GM13977 (cell line): ENCODE measurements around the gene ACOT7.

Experiments
- DNase-seq: peaks from one replicate; pipeline ENCODE4 v3.0.0; 2012; ENCODE audit warnings: low spot score
- in situ Hi-C: fragments of 300-500 bp; cut with MboI; formaldehyde crosslinking; loops from one replicate; pipeline ENCODE4 v1.12.0; 2022; ENCODE audit warnings: low sequenced_read_pairs, low pct_unique_long_range_greater_than_20kb, mixed read lengths, inconsistent platforms; ENCODE audit not compliant: unreplicated experiment
- TF ChIP-seq, protein P1 (sequence below): IDR thresholded peaks from 2 replicates; pipeline ENCODE4 v1.5.1; 2012; ENCODE audit warnings: mild to moderate bottlenecking, control low read depth; ENCODE audit not compliant: insufficient read depth; ENCODE audit errors: extremely low read depth, missing control alignments

The ACOT7 gene

DNA sequence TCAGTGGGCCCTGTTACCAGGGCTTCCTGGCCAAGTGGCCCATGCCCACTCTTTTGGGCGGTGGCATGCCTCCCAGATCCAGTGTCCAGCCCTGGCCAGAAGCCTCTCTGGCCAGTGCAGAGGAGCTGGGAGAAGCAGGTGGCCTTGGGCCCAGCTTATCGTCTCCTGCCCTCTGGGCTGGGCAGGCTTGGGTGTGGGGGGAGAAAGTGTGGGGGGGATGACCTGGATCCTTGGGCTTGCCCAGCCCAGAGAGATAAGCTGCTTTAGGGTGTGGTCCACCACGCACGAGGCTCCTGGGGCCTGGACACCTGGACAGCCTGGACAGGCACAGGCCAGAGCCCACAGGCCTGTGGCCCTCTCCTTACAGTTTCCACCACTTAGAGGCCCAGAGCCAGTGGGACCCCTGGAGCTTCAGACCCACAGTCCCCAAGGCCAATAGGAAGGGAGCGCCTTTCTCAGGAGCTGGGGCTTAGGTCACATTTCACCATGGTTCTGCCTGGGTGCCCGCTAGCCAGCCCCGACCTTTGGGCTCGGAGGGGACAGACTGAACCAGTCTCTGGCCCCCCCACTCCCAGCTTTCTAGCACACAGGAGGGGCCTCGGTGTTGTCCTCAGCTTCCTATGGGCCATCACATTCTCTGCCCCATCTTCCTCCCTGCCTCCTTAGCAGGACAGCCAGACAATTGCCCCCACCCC lies 32.9 kb upstream of the ACOT7 start:
- in situ Hi-C loops, result no loop called here
- peak; percentile 19 for DNase-seq
- TF ChIP-seq, protein P1, sequence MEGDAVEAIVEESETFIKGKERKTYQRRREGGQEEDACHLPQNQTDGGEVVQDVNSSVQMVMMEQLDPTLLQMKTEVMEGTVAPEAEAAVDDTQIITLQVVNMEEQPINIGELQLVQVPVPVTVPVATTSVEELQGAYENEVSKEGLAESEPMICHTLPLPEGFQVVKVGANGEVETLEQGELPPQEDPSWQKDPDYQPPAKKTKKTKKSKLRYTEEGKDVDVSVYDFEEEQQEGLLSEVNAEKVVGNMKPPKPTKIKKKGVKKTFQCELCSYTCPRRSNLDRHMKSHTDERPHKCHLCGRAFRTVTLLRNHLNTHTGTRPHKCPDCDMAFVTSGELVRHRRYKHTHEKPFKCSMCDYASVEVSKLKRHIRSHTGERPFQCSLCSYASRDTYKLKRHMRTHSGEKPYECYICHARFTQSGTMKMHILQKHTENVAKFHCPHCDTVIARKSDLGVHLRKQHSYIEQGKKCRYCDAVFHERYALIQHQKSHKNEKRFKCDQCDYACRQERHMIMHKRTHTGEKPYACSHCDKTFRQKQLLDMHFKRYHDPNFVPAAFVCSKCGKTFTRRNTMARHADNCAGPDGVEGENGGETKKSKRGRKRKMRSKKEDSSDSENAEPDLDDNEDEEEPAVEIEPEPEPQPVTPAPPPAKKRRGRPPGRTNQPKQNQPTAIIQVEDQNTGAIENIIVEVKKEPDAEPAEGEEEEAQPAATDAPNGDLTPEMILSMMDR, result no peak

DNA sequence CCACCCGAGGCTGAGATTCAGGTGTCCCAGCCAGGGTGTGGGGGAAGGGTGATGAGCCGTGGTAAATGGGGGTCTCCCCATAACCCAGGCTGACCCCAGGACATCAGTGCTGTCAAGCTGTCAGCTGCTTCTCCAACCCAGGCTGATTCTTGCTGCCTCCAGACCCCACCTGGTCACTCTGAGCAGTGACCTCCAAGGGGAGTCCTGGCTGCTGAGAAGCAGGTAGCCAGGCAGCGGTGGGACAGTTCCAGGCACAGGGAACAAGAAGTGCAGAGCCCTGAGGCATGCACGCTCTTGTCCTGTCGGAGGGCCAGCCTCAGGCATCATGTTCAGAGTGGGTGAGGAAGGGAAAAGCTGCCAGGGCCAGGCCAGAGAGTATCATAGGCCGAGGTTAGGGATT lies 32.1 kb upstream of the ACOT7 start:
- DNase-seq, result no peak
- TF ChIP-seq, protein P1, result no peak
- in situ Hi-C loops, result no loop called here

DNA sequence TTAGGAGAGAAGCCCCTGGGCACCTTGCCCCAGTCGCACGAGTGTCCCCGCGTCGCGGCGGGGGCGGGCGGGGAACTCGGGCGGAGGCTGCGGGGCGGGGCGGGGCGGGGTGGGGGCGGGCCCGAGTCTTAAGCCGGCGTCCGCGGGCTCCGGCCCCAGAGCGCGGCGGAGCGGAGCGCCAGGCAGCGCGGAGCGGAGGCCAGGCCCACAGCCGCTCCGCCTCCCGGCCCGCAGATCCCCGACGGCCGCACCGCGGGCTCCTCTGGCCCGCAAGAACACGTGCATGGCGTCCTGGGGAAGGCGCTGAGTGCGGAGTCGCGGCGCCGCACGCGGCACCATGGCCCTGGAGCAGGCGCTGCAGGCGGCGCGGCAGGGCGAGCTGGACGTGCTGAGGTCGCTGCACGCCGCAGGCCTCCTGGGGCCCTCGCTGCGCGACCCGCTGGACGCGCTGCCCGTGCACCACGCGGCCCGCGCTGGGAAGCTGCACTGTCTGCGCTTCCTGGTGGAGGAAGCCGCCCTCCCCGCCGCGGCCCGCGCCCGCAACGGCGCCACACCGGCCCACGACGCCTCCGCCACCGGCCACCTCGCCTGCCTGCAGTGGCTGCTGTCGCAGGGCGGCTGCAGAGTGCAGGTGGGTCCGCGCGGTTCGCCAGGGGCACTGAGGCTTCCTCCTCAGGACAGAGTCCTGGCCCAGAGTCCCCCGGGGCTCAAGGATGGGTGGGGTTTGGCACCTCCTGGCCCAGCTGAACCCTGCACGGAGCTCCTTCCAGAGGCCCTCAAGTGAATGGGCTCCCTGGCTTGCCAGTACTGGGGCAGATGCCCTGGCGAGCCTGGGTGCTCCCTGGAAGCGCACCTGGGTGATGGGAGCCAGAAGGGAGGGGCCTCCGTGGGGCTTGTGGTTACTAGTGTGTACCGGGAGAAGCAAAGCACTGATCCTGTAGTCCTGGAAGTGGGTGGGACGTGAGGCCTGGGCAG lies 31.3 kb upstream of the ACOT7 start, which contains the start of gene ESPN:
TSS of gene ESPN (plus strand) at position 158 of the 975 bp plus-strand sequence. CDS start at position 338, 180 bp downstream.
- TF ChIP-seq, protein P1, result no peak
- DNase-seq, result peak; percentile 85
- in situ Hi-C loops, result no loop called here

DNA sequence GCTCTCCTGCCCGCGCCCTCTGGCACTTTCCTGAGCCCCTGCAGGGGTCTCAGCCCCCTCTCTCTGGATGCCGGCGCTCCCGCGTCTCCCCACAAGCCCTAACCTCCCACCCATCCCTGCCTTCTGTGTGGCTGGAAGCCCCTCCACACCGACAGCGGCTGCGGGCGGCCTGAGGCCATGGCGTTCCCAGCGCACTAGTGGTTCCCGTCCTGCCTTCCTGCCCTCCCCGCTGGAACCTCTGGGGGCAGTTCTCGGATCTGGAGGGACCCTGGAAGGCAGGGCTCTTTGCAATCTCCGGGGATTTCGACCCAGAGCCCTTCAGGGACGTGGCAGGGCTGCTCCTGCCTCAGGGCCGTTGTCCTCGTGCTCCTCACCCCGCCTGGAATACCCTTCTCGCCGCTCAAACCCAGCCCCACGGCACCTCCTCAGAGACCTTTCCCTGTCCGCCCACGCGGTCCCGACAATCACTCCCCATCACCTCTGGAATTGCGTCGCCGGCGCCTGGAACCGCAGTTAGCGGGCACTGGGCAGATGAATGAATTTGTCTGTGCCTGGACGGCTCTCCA lies 30.5 kb upstream of the ACOT7 start:
- in situ Hi-C loops, result no loop called here
- peak; percentile 47 for DNase-seq
- TF ChIP-seq, protein P1, result no peak

DNA sequence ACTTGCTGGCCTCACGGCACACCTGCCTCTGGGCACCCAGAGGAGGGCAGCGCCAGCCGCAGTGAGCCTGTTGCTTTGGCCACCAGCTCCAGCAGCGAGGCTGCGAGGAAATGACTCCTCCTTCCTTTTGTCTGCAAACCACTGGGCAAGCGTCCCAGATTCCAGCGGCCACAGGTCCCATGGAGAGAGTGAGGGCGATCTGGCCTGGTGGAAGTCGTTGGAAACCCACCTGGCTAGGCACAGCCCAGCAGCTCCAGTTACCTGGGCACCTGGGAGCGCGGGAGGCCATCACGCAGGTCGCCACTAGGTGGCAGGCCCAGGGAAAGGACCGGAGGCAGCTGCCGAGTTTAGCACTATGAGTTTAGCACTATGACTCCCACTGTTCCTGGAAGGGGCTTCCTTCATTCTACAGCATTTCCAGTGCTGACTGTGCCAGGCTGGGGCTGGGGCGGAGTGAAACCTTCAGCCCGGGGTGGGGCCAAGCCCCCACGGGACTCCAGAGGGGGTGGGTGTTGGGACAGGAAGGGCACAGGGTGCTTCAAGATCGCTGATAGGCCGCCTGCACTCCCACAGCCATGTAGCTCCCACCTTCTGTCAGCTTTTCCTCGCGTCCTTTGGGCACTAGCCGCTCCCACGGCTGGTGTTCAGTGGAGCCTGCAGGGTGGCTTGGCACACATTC lies 29.9 kb upstream of the ACOT7 start:
- peak; percentile 91 for DNase-seq
- in situ Hi-C loops, result no loop called here
- TF ChIP-seq, protein P1, result peak; percentile 96

DNA sequence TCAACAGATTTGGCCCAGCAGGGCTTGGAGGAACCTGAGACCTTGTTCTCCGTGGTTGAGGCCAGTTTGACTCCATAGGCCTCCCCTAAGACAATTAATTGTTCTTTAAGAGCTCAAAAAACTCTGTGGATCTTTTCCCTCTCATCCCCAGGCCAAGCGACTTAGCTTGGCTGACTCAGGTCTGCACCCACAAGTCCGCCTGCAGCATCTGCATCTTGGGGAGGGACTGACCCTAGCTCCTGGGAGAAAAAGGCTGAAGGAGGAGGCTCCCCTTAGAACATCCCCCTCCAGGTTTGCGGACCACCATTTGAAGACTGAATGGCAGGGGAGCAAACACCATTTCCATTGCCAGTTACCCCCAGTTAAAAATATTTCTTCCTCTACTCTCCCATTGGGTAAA lies 27.7 kb upstream of the ACOT7 start:
- in situ Hi-C loops, result no loop called here
- DNase-seq, result no peak
- TF ChIP-seq, protein P1, result no peak
